GM18520 (cell line): Measurements from ENCODE around the gene EIF3B.
"Not testable (repeated sequence)": the region's sequence is repeated elsewhere in the genome, so short reads cannot be mapped to it uniquely, and the experiment has no call there.

ENCODE experiments used
- ATAC-seq: cut with Tn5 transposase; IDR thresholded peaks from one replicate; pipeline ENCODE4 v1.9.1; 2021; ENCODE audit not compliant: unreplicated experiment

The EIF3B gene

DNA sequence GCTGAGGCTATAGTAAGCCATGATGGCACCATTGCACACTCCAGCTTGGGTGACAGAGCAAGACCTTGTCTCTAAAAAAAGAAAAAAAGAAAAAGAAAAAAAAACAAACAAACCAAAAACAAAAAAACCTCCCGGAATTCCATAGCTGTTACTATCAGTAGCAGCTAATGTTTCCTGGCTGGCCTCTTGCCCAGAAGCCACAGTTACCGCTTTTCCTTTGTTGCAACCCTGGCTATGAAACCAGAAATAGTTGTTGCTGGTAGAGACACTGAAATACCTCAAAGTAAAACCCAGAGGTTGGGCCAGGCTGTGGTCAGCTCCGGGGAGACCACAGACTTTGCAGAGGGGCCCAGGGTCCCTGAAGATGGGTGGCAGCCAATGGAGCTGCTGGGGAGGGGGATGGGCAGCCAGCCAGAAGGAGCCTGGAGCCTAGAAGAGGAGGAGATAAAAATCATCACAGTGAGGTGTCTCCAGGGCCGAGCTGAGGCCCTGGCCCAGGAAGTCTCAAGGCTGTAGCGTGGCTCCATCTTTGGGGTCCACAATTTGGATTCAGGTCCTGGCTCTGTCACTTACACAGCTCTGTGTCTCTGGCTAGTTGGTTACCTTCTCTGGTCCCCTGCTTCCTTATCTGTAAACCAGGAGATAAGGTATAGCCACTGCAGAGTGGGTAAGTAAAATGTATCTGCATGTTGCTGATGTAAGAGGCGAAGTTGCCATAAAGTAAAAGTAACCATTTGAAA, 45.4 kb downstream of the EIF3B start:
- no peak for ATAC-seq

DNA sequence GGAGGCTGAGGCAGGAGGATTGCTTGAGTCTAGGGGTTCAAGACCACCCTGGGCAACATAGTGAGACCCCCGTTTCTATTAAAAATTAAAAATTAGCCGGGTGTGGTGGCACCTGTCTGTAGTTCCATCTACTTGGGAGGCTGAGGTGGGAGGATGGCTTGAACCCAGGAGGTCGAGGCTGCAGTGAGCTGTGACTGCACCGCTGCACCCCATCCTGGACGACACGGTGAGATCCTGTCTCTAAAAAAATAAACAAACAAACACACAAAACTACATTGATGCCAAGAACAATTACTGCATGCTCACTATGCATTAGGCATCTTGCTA, 48.0 kb downstream of the EIF3B start:
- ATAC-seq: no peak

- ATAC-seq: peak; percentile 36
Observed at GRCh38 chr7:2403014-2403717, 48.5 kb downstream of the EIF3B start, which contains the start of gene CHST12. Gene CHST12 (plus strand): TSS chr7:2403611. CDS start chr7:2432640, 29,029 bp downstream.

- no peak for ATAC-seq
Observed at GRCh38 chr7:2403718-2404648, 49.4 kb downstream of the EIF3B start.

GRCh38 chr7:2404714-2405119, 50.1 kb downstream of the EIF3B start:
- no peak for ATAC-seq

DNA sequence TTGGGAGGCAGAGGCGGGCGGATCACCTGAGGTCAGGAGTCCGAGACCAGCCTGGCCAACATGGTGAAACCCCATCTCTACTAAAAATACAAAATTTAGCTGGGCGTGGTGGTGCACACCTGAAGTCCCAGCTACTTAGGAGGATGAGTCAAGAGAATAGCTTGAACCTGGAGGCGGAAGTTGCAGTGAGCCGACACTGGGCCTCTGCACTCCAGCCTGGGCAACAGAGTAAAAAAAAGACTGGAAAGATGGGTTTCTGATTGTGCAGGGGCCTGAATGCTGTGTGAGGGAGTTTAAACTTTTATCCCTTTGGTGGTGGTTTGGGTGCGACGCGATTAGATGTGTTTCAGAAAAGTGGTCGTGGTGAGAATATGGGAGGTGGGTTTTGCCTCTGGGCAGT, 50.6 kb downstream of the EIF3B start:
- ATAC-seq: no peak

GRCh38 chr7:2405601-2406345, 51.1 kb downstream of the EIF3B start:
- peak; percentile 28 for ATAC-seq

DNA sequence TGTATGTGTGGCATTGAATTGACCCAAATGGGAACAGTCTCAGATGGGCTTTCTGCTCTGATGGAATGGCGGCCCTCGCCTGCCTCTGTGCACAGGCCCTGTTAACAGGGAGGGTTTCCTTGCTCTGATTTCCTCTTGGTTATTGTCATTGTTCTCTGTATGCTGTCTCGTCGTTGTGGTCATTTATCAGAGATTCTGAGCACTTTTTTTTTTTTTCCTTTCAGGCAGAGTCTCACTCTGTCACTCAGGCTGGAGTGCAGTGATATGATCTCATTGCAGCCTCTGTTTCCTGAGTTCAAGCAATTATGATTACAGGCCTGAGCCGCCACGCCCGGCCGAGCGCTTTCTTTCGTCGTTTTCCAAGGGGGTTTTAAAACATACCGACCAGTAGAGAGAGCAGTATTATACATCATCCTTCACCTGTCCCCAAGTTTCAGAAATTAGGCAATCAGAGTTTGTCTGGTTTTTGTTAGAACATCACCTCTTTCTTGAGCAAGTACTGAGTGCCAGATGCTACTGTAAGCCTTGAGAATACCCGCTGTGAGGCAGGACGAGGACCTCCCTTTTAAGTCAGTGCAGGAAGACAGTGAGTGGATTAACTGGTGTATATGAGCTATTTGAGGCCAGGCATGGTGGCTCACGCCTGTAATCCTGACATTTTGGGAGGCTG, 55.3 kb downstream of the EIF3B start:
- ATAC-seq: no peak

DNA sequence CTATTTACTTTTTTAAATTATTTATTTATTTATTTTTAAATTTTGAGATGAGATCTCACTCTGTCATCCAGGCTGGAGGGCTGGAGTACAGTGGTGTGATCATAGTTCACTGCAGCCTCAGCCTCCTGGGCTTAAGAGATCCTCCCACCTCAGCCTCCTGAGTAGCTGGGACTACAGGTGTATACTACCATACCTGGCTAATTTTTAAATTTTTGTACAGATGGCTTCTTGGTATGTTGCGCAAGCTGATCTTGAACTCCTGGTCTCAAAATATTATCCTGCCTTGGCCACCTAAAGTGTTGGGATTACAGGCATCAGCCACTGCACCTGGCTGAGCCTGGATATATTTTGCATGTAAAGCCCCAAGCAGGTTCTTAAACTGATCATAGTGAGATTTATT, 56.4 kb downstream of the EIF3B start:
- no peak for ATAC-seq

DNA sequence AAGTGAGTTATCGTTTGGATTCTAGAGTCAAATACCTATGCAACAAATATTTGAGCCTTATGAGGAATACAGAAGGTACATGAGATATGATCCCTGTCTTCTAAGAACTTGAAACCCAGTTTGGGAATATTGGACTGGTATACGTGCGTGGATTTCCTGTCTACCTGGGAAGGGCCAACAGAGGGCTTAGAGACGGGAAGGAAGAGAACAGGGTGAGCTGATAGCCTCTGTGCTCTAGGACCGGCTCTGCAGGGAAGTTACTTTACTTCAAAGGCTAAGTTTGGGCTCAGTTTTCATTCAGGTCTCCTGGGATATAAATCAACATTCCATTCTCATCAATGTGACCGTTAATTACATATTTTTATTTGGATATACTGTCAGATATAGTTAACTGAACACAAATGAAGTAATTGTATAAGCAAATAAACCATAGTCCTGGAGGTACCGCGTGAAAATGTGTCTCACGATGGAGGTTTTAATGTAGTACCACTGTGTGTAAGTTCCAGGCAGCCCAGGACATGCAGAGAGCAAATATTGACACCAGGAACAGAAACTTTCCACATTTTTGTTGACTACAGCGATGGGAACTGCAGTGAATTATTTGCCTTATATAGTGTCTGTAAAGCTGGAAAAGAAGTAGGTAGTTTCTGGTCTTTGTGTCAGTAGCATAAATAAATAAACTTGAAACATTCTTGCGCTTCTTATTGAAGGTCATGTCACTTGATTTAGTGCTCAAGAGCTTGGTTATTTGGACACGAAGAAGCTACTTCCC, 57.4 kb downstream of the EIF3B start:
- no peak for ATAC-seq

DNA sequence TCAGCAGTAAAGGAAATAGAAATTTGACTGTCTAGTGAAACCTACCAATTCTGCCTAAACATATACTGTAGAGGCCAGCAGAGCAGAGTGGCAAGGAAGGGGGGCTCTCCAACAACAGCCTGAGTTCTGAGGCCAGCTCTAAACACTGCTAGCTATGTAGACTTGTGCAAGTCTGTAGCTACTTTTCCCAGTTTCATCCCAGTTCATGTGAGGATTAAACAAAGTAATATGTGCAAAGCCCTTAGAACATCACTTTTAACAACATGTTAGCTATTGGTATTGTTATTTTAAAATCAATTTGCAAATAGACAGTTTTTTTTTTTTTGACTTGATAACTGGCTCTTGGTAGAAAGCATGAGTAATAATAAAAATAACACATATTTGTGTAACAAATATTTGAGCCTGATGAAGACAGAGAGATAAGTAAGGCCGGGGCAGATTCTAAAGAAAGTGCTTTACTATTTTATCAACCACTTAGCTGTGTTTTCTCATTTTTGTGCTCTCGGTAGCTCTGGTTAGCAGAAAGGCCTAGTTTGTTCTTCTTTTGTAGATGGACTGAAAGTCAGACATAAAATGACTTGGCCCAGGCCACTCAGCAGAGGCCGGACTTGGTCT, 58.1 kb downstream of the EIF3B start:
- ATAC-seq: no peak

GRCh38 chr7:2416063-2416462, 61.4 kb downstream of the EIF3B start:
- ATAC-seq: no peak

GRCh38 chr7:2416650-2417049, 62.0 kb downstream of the EIF3B start:
- ATAC-seq: no peak

DNA sequence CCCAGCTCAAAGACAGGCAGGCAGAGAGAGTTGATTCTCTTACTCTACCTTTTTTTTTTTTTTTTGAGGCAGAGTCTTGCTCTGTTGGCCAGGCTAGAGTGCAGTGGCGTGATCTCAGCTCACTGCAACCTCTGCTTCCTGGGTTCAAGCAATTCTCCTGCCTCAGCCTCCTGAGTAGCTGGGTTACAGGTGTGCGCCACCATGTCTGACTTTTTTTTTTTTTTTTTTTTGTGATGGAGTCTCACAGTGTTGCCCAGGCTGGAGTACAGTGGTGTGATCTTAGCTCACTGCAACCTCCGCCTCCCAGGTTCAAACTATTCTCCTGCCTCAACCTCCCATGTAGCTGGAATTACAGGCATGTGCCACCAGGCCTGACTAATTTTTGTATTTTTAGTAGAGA, 62.6 kb downstream of the EIF3B start:
- ATAC-seq: not testable (repeated sequence)

DNA sequence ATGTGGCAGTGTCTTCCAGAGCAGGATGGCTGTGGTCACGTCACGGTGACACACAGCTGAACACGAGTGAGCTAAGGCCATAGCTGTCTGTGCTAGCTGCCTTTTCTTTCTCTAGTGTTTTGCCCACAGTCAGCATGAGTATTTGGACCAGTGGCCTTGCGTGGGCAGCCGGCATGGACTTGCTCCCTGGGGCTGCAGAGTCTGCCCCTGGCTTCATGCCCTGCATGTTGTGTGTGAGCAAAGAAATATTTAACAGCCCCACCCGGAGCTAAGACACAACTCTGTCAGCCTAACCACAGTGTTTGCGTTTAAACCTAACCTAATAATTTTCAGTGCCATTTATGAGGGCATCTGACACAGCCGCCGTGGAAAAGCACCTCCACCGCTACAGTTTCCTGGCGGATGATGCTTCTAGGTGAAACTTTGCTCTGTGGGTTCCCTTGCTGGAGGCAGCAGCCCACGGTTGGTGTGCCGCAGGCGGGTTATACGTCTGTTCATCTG, 63.4 kb downstream of the EIF3B start:
- ATAC-seq: no peak

GRCh38 chr7:2420216-2420933, 65.7 kb downstream of the EIF3B start:
- no peak for ATAC-seq

DNA sequence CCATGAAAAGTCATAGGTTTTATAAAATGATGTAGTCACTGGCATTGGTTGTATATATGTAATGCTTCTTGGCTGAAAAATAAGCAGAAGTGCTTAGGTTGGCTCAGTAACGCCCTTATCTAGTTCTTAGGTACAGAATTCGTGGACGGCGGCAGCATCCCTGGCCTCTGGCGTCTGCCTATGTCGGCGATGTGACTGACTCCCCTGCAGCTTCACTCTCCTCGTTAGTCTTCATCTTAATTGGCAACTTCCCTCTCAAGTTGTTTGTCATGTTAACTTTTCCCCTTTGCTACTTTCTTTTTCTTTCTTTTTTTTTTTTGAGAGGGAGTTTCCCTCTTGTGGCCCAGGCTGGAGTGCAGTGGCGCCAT, 67.3 kb downstream of the EIF3B start:
- ATAC-seq: no peak

GRCh38 chr7:2425749-2426148, 71.1 kb downstream of the EIF3B start:
- ATAC-seq: no peak
